Activated CD8-positive, alpha-beta memory T cell treated with anti-CD3 and anti-CD28 coated beads, Interleukin-2, amount 50 U/mL, for 24 hours (primary cell): ENCODE results near the gene NIBAN1.
"Not testable (repeated sequence)": the region's sequence is repeated elsewhere in the genome, so short reads cannot be mapped to it uniquely, and the experiment has no call there.

Source experiments
- DNase-seq: peaks from one replicate; pipeline ENCODE4 v3.0.0-alpha.2; 2020; ENCODE audit errors: extremely low read depth

The NIBAN1 gene

DNA sequence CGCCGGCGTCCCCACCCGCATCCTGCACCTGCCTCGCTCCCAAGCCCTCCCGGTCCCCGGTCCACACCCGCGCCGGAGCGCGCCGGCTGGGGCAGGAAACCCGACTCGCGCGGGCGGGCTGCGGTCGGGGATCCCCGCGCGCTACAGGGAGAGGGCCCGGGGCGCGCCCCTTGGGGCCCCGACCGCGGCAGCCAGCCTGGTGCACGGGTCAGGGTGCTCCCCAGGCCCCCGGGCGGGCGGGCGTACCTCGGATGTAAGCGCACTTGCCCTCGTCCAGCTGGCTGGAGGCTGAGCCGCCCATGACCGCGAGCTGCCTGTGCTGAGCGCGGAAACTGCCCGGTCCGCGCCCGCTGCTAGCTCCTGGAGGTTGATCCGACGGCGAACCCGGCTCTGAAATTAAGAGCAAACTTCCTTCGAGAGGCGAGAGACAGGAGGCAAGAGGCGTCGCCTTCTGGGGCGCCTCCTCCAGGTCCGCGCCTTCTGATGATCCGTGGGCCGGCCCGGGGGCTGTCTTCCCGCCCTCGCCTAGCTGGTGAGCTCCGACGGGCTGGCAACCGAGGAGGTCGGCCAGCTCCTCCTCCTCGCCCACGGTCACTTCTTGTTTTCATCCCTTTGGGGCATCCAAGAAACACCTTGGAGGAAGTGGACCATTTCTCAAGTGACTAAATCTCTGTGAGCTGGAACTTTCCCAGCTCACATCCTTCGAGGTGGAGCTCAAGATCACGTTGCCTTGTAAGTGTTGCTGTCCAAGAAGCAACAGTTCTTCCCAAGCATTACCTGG lies at the start of gene NIBAN1:
Gene NIBAN1, minus strand, starts transcription at position 453 of the 781 bp plus-strand sequence. Its CDS starts 152 bp downstream, at position 301.
- DNase-seq = peak; percentile 17

- no peak for DNase-seq
These were observed 43.7 kb upstream of the NIBAN1 start for GRCh38 chr1:185017966-185018365.

DNA sequence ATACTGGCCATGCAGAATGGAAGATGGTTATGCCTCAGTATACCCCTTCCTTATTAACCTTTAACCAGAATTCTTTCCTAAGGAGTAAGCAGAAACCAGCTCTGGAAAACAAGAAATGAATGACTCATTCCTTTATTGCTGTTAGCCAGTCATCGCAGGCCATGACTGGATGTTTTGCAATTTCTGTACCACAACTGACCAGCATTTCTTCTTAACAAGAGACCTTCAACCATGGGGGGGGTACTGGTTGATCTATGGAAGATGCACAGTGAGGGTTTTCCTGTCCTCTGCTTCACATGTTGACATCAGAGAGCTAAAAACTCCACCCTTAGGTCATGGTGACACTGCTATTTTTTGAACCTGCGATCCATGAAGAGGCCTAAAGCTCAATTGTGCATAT lies 43.0 kb upstream of the NIBAN1 start:
- no peak for DNase-seq

- no peak for DNase-seq
These were observed 42.6 kb upstream of the NIBAN1 start for GRCh38 chr1:185016880-185017279.

GRCh38 chr1:185015631-185016030 lies 41.3 kb upstream of the NIBAN1 start:
- DNase-seq = no peak

- no peak for DNase-seq
These were observed 40.6 kb upstream of the NIBAN1 start for GRCh38 chr1:185014941-185015340.

DNA sequence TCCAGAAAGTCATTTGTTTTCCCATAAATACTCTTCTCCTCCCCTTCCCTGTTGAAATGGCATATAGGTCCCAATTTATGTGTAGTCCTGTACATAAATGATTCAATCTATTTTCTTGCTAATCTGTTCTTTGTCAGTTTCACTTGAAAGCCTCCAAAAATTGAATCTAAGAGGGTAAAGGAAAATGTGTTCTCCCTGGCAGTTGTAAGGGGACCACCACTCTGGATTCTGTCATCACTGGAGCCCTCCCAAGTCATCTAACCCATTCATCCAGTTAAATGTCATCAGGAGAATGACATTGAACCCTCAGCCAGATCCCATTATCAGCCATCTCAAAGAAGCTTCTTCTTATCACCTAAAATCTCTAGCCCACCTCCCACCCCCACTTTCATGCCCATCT lies 36.1 kb upstream of the NIBAN1 start:
- no peak for DNase-seq

- DNase-seq = no peak
These were observed 34.5 kb upstream of the NIBAN1 start for GRCh38 chr1:185008838-185009237.

GRCh38 chr1:185001312-185001880 lies 27.1 kb upstream of the NIBAN1 start:
- not testable (repeated sequence) for DNase-seq

DNA sequence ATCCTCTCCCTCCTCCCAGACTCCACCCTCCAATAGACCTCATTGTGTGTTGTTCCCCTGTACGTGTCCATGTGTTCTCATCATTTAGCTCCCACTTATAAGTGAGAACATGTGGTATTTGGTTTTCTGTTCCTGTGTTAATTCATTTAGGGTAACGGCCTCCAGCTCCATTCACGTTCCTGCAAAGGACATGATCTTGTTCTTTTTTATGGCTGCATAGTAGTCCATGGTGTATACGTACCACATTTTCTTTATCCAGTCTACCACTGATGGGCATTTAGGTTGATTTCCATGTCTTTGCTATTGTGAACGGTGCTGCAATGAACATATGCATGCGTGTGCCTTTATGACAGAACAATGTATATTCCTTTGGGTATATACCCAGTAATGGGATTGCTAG lies 25.7 kb upstream of the NIBAN1 start:
- DNase-seq = not testable (repeated sequence)

- no peak for DNase-seq
These were observed 20.0 kb upstream of the NIBAN1 start for GRCh38 chr1:184994301-184994700.

DNA sequence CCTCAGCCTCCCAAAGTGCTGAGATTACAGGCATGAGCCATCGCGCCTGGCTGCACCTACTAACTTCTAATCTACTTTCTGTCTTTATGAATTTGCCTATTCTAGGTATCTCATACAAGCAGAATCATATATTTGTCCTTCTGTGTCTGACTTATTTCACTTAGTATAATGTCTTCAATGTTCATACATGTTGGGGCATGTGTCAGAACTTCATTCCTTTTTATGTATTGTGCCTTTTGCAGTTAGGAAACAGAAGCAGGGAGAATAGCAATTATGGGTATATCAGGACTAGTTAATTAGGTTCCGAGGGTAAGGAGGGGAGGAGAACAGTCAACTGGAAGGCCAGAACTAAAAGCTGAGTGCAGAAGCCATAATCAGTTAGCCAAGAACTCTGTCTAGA lies 18.0 kb upstream of the NIBAN1 start:
- DNase-seq = no peak

DNA sequence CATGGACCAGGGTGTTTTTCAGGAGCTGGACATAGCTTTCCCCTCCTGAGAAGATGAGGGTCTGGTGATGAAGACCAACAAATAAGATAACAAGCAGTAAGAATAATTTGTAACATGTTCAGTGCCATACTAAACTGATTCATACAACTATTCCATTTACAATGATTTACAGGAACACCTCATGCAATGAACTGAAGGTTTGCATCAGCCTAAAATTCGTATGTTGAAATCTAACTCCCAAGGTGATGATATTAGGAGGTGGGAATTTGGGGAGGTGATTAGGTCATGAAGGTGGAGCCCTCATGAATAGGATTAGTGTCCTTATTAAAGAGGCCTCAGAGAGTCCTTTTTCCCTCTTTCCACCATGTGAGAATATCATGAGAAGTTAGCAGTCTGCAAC lies 15.9 kb upstream of the NIBAN1 start:
- DNase-seq = no peak

DNA sequence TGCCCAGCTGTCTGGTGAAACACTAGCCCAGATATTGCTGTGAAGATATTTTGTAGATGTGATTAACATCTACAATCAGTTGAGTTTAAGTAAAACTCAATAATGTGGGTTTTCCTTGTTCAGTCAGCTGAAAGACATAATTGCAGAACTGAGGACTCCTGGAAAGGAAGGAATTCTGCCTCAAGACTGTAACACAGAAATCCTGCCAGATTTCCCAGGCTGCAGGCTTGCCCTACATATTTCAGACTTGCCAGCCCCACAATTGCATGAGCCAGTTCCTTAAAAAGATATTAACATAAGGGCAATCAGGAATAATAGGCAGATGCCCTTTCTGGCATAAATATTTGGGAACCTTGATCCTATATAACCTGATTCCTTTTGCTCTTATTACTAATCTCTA lies 14.2 kb upstream of the NIBAN1 start:
- no peak for DNase-seq

GRCh38 chr1:184987696-184988095 lies 13.4 kb upstream of the NIBAN1 start:
- DNase-seq = no peak

GRCh38 chr1:184986250-184986649 lies 11.9 kb upstream of the NIBAN1 start:
- DNase-seq = no peak

- peak; percentile 61 for DNase-seq
These were observed 8.0 kb upstream of the NIBAN1 start for GRCh38 chr1:184982002-184982954.

DNA sequence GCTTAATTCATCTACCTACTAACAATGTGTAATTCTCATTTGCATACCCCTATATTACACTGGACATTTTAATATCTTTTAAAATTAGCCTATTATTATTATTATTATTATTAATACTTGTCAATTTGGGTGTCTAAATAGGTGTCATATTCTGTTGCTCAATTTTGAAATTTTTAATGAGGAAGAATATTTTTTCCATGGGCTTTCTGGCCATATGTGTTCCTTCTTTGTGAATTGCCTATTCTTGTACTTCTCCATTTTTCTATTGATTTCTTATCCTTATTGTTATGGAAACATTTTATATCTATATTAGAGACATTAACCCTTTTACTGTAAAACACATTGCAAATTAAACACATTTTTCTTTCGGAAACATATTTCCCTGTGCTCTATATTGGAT lies 6.4 kb upstream of the NIBAN1 start:
- no peak for DNase-seq

DNA sequence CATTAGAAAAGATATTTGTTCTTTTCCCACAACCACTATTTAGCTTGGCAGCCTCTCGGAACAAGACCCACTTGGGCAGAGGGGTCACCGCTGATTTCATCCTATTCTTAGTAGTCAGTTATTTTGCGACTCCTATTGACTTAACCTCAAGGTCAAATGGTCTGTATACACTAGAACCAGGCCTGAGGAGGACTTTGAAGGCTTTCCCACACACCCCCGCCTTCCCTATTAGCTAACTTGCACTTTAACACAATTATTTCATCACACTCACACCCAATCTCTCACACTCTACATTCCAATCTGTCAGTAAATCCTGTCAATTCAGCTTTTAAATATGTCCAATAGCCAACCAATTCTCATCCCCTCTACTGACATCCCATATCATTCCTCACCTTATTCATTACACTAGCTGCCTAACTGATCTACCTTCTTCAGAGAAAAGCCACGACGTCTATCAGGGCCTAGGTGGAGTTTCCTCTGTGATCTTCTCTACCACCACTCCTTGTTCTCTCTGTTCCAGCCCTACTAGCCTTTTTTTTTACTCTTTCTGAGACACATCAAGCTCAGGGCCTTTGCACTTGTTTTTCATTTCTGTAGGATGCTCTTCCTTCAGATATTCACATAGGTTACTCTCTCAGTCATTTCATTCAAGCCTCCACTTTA lies 1.0 kb upstream of the NIBAN1 start:
- no peak for DNase-seq

- no peak for DNase-seq
These were observed 468 bp upstream of the NIBAN1 start for GRCh38 chr1:184974837-184975115.

DNA sequence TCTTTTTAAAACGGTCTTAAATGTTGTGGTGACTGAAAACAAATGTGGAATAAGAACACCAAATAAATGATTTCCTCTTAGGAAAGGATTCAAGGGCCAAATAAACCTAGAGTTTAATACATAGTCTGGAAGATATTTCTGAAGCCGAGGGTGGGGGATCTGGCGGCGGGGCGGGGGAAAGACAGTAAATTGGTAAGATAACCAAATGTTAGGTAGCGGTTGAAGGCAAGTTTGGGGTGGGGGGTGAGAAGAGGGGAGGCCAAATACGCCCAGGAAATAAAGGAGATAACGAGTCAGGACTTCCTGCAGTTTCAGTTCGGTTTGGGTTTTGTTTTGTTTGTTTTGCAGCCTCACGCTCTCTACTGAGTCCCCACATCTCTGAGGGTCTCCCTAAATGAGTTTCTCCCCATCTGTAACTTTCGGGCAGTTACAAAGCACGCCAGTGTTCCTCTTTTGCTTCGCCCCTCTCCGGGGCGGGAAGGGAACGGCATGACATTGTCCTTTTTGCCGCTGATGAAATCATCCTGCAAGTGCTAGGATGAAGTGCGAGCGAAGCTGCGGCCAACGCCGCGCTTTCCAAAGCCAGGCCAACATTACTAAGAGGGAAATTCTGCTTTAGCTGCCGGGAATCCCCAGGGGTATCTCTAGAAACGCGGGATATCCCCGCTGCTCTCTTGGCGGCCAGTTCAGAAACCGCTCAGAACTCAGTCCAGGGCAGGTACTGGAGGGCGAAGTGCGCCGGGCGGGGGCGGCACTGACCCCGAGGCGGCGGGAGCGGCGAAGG lies 844 bp downstream of the NIBAN1 start:
- DNase-seq = peak; percentile 42
